Fibroblast of skin of right biceps (primary cell): Measurements from ENCODE around the gene MTMR12.

Experiments used
- DNase-seq: peaks from one replicate; pipeline ENCODE4 v3.0.0-alpha.2; 2013

Gene MTMR12

DNA sequence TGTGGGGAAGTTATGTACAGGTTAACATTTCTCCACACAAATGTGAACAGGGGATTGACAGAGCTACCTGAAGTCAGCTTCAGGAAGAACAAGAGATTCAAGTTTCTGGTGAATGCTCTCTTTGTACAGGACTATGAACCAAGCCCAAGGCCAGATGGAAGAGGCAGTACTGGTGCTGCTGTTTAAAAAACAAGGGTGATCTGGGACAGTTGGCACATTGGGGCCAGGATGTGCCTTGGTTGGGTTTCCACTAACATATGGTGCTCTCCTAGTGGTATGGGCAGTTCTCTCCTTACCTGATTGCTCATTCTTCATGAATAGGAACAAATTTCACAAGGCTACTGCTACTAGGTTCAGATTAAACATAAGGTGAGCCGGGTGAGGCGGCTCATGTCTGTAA lies 40.0 kb downstream of the MTMR12 start:
- no peak for DNase-seq

DNA sequence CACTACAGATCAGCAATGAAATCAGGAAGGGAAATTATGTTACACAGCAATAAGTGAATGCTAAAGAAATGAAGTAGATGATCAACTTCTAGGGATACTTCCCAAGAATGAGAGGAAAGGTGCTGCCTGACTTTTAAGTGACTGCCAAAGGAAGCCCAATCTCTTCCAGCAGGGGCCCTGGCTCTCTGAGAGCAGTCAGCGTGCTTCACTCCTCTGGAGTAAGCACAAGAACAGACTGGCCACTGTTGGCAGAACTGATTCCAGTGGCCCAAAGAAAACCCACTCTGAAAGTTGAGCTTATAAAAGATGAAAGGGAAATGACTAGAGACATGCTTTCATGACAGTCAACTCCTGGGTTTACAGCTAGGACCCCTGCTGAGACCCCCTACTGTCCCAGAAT lies 41.8 kb downstream of the MTMR12 start:
- no peak for DNase-seq

DNA sequence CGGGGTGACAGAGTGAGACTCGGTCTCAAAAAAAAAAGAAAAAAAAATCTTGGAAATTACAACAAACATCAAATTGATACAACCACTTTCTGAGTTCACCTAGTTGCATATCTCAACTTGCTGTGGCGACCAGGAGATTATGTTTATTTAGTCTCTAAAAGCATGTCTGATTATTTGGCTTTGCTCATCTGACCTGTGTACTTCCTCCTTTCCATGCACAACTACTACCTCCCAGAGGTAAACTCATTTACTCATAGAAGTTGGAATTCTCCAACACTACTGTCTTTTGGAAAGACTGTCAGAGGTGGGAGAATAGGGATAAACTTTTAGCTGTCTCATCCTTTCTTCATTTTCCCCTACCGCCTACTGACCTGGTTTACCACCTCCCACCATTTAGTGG lies 42.6 kb downstream of the MTMR12 start:
- no peak for DNase-seq

DNA sequence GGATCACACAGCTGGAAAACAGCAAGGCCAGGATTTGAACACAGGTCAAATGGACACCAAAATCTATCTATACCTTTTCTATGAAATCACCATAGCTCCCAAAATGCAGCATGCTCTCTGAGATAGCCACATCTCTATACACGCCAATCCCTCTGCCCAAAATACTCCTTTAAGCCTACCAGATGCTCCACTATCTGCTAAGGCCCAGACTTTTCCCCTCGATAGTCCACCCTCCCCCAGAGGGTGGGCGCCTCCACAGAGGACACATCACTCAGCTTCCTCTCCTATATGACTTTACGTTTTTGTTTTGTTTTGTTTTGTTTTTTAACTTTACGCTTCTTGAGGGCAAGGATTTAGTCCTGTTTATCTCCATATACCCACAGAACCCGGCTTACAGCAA lies 46.8 kb downstream of the MTMR12 start:
- DNase-seq, result no peak

DNA sequence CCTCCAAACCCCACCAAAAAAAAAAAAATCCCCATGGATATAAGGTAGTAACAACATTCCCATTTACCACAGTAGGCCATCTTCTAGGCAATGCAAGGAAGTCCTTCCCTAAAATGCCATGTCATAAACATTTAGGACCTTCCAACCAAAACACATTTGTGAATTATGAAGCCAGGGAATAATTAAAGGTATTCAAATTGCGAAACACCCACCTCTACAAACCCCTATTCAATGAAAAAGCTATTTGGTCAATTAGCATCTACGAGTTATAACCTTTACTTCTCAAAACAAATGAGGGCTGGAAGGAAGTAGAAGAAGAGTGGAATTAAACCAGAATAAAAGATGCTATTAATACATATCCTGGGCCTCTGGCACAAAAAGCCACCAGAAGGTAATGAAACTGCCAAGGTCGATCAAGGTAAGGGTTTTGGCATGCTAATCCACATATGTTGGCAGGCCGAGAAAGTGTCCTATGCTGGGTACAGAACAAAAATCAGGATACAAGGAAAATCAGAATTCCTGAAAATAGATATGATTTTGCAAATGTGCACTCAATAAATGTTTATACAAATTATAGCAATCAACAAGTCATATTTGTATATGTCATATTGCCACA lies 47.7 kb downstream of the MTMR12 start:
- DNase-seq, result no peak

DNA sequence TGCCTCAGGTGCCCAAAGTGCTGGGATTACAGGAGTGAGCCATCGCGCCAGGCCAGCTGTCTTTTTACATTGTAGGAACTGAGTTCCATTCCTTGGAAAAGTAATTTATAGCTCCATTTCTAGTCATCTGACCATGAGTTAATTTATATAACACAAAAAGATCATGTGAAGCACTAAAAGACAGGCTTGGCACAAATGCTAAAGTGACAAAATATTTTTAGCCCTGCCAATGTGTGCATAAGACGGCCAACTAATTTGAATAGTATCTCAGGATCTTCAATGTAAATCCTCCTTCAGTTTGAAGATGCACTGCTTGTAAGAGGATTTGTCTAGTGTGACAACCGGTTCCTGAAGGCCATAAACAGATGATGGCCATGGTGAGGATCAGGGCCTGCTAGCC lies 49.1 kb downstream of the MTMR12 start:
- DNase-seq, result no peak

DNA sequence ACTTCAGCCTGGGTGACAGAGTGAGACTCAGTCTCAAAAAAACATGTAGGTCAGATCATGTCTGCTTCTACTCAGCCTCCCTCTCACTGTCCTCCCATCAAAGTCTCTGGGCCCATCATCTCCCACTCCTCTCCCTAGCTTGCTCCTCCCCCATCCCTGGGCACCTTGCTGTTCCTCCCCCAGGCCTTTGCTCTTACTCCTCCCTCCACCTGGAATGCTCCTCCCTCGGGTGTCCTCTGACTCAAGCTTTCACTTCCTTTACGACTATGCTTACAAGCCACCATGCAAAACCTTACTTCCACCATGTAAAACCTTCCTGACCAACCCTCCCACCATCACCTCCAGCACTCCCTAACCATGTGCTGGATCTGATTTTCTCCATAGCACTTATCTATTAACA lies 51.5 kb downstream of the MTMR12 start:
- no peak for DNase-seq

DNA sequence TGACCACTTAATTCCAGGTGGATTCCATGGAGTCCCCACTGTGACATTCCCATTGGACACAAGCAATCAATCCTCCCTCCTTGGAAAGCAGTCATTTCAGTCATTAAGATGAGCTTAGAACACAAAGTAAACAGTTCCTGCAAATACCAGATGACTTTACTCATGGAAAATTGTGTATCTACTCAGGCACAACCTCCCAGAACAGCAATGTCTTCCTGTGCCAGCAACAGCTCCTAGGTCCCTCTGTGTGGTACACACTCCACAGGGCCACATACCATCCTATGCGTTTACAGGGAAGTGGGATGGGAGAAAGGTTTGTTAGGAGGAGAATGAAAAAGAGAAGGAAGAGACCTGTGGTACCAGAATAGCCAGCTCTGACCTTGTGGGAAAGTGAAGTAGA lies 53.7 kb downstream of the MTMR12 start:
- DNase-seq, result no peak

DNA sequence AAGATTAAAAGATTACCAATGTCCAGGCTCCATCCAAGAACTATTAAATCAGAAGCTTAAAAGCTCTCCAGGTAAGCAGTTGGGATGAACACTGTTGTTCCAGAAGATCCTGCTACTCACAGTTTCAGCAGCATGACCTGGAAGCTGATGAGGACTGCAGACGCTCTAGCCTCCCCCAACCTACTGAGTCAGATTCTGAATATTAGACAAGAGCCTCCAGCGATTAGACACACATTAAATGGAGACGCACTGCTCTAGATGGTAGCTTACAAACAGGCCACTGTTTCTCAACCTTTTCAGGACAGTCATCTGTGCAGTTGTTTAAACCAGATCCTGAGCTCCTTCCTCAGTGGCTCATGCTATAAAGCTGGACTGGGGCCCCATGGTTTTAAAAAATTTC lies 54.3 kb downstream of the MTMR12 start:
- DNase-seq, result no peak

DNA sequence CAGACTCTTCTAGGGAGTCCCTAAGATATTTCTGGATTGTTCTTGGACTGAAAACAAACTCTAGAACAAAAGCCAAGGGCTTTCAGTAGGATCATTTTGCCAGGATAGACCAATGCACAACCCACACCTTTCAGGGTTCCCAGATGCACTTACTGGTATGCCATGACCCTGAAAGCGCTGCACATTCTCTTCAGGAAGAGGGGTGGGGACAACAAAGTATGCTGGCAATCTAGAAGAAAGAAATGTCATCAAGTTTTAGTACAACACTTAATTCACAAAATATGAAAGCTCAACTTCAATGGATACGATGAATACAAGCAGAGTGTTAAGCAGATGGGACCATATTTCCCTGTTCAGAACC lies 57.2 kb downstream of the MTMR12 start:
- DNase-seq, result no peak

DNA sequence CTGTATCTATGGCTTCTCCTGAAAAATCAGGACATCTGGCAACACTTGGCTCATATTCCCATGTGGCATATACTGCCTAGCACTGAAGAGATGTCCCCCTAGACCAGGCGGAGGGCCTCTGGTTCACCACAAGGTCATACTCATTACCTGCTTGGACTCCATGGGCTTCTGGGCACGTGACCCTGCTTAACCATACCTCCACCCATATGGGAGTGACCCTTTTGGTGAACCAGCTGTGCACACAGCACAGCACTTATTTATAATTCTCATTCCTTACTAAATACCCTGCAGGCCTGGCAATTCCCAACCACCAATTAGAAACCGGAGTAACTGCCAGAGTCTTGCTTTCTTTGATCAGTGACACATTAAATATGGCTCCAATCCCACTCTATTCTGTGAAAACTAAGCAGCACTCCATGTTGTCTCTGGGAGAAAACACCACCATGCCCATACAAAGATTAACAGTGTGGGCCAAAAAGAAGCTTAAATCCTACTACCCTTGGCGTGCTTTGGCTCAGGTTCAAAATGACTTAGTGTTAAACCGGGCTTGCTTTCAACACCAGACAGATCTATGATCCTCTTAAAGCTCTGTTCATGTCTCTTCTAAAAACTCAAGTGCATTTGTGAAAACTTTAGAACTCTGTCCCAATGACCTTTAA lies 57.7 kb downstream of the MTMR12 start:
- DNase-seq, result peak; percentile 71

DNA sequence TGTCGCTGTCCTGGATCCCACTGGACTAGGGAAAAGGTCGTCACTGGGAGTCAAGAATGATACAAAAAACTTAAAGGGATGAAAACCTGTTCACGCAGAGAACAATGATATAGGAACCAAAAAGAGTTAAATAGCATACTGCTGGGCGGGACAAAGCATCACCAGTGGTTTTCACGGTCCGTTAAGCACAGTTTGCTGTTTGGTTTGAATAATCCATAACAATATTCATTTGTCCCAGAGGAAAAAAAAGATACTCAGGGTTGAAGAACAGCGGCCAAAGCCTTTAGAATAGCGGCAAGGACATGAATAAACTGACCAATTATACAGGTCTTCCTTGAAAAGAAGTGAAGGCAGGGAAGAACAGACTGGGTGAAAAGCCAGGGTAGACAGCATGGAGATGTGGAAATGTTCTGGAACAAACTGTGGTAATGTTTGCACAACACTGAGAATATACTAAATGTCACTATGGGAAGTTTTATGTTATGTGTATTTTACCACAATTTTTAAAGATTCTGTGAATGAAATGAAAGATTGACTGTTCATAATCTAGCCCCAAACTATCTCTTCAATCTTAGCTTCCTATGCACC lies 60.8 kb downstream of the MTMR12 start:
- DNase-seq, result no peak

DNA sequence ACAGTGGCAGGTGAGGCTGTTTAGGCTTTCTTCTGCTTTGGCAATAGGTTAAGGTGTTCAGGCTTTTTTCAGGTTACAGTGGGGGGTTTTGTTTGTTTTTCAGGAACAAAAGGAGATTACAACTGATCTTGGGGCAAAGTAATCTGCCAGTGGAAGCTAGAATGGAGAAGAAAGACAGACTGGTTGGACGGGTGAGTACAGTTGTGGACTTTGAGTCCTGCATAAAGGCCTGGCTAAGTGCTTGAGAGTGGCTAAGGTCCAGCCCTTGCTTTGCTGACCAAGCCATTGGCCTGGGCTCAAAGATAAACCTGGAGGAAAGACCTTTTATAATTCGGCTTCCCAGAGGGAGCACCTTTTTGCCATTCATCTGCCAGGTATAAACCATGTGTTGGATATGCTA lies 63.1 kb downstream of the MTMR12 start:
- no peak for DNase-seq

DNA sequence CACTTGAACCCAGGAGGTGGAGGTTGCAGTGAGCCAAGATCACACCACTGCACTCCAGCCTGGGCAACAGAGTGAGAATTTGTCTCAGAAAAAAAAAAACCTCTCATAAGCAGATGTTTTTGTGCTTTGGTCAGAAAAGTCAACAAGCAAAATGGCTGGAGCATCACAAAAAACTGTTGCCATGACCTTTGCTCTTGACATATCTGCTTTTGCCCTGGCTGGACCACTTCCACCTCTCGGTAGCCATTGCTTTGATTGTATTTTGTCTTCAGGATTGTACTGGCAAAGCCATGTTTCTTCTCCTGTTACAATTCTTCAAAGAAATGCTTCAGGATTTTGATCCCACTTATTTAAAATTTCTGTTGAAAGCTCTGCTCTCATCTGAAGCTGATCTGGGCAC lies 67.0 kb downstream of the MTMR12 start:
- no peak for DNase-seq

DNA sequence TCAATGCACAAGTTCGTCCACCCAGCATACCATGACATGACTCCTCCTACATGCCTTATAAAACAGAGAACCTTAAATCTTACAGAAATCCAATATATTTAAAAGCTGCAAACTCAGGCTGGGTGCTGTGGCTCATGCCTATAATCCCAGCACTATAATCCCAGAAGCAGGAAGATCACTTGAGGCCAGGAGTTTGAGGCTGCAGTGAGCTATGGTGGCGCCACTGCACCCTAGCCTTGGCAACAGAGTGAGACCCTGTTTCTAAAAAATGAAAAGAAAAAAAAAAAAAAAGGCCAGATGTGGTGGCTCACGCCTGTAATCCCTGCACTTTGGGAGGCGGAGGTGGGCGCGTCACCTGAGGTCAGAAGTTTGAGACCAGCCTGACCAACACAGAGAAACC lies 68.7 kb downstream of the MTMR12 start:
- DNase-seq, result no peak

DNA sequence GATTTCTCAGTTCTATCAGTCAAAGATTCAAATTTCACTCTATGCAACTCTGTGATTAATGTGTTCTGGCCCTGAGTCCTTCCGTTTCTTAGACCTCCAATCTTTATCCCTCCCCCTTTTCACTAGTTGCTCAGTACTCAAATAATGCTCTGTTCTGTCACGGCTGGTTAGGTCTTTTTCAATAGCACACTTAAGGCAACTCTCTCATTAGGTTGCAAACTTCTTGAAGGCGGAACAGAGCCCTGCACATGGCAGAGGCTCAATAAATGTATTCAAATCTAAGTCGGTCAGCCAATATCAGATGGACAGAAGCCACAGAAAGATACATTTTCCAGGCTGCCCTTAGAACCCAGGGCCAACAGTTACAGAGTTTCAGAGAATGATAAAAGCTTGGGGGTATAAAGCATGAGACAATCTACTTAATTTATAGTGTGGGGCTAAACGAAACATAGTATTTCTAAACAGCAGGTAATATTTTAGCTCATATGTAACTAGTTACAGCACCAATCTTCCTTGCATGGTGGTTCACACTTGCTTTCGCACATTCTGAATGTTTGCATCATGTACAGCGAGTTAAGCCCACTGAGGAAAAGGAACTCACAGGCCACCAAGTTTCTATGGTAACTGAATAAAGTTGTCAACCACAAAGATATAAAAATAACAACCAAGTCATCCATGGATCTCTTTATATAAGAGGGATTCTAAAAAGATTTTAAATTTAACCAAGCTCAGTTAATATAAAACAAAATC lies 71.5 kb downstream of the MTMR12 start:
- DNase-seq, result no peak

DNA sequence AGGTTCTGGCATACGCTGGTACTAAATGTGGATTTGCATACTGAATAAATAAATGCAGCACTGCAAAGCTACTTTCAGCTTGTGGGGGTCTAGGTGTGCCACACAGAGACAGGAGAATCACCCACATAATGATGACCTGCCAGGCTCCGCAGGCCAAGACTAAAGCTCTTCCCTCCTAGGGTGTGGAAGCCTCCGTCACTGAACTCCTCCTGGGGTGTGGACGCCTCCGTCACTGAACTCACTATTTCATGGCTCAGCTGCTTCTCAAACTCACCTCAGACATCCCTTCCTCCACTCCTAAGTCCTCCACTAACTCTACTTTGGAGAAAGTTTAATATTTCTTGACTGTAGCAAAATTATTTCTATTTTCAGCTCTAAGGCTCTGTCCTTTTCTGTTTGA lies 73.4 kb downstream of the MTMR12 start:
- no peak for DNase-seq

DNA sequence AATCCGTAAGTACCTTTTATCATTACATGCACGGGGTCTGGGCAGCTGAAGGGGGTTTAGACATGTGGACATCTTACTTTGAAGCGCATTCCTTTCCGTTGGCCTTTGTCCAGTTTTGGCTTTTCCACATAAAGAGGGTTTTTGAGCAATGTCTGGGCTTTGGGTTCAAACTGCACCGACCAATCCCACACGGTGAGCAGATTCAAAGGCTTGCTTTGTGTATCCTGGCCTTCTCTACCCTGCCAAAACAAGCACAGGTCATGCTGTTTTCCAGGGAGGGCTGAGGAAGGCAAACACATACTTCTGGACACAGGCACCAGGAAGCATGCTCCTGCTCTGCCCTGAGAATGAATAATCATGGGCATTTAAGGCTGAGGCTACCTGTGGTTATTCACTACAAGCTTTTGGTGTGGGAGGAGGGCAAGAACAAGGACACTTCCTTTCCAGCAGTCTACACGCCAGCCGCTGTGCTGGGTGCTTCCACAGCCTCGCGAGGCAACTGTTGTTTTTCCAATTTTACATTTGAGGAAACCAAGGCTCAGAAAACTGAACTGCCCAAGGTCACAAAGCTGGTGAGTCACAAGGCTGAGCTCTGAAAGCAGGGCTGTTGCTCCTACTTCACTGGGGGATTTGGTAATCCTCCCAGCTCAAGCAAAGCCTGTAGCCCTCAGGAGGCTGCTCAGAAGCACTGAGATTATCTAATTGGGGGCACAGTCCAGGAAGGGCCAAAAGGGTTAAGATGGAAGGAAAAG lies 78.9 kb downstream of the MTMR12 start:
- peak; percentile 41 for DNase-seq

DNA sequence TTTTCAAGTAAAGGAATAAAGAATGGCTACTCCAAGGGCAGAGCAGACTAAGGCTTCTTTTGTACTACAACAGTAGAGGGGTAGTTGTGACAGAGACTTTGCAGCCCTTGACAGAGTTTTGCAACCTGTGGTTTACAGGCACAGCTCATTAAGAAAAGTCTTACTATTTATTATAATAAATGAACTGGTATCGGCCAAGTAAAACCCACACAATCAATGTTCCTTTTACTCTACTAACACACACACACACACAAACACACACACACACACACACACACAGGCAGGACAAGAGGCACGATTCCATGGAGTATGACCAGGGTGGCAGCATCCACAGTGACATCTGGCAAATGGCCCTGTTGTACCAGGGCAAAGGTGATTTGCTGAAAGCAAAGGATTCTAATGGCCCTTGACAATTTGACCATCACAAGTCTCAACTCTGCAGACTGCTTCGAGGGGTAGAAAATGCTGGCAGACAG lies 79.5 kb downstream of the MTMR12 start:
- DNase-seq, result no peak

DNA sequence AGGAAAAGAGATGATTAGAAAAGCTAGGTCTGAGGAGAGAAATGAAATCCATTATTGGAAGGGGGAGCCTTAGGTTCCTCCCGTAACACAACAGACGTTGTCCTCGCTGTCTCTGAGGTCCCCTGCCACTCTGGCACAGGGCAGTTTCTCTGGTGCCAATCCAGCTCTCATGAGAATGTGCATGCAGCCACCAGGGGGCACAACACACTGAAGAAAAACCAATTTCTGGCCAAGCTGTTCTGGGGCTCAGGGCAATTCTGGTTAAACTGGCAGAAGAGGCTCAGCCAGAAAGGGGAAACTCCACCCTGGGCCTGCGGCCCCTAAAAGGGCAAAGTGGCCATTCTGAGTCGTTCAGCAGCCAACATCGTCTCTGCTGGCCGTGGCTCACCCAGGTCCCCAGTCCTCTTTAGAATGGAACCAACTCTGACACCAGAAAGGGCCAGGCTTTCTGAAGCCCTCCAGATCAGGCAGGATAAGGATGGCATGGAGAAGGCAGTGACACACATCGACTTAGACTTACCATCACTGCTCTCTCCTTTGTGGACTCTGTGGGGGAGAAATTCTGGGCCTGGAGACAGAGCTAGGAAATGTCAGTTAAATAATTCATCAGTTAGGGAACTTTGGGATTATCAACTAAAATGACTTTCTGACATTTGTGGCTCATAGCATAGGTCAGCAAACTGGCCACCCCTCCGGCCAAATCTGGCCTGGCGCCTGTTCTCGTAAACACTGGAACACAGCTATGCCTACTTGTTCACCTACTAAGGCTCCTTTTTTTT lies 80.1 kb downstream of the MTMR12 start:
- peak; percentile 63 for DNase-seq

DNA sequence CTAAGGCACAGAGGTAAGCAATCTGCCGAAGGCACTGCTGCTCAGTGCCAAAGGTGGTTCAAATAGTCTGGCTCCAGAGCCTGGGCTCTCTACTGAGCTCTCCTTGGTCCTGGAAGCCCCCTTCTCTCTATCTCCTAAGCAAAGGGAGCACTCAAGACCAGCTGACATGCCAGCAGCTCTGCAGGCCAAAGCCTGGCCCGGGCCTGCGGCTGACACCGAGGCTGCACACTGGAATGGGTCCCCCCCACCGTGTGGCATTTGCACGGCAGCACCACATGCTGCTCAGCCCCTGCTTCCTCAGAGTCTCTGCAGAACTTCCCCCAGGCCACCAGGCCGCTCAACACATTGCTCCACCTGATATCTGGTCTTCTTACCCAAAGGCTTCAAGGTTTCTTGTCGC lies 80.8 kb downstream of the MTMR12 start:
- DNase-seq, result no peak

DNA sequence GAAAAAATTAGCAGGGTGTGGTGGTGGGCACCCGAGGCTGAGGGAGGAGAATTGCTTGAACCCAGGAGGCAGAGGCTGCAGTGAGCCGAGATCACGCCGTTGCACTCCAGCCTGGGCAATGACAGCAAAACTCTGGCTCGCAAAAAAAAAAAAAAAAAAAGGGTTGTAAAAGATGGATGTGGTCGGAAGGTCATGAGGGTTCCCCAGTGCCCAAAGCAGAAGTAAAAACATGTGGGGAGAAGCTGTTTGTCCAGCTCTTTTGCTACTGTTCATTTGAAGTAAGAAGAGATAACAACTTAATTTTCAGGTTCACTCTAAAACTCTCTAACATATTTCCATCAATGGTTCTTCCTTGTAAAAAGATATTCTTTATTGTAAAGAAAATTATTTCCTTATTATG lies 81.5 kb downstream of the MTMR12 start:
- DNase-seq, result no peak
